Measurements from ENCODE around the gene CST3. TPM values are rescaled to one million over a fixed set of nuclear protein-coding genes. Genes with fewer than 3 reads are reported as not detected.

Gene CST3
- total RNA-seq, 1 donor from 2014 or later, result 2,609 TPM

DNA sequence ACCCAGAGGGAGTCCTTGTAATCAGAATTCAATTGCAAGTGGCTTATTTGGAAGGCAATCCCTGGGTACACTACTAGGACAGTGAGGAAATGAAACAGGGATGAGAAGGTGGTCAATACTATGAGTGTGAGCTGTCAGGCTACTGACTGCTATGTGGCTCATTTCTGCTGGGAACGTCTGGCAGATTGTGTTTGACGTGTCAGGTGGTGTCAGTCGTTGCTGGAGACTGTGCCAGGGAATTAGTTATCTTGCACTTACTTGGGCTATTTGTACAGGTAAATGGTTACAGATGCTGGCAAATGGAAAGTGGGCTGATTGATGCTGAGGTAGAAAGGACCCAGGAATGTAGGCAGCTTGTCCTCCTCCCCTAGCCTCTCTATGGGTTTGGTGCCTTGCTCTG is 33.7 kb upstream of the CST3 start:
- intact Hi-C loops (cut with DNase I), result no loop called here
- no peak for DNase-seq (ENCODE audit: low spot score in 2 of 2)
- Histone ChIP-seq H3K9me3 (no peaks in the 10 kb centered on the region), H3K27me3 (no peaks in the 10 kb centered on the region), H3K27ac (no peak overlapping the region), H3K4me3 (no peak overlapping the region), H3K4me1 (no peaks in the 10 kb centered on the region), H3K36me3 (no peaks in the 10 kb centered on the region)
- TF ChIP-seq, protein P1, sequence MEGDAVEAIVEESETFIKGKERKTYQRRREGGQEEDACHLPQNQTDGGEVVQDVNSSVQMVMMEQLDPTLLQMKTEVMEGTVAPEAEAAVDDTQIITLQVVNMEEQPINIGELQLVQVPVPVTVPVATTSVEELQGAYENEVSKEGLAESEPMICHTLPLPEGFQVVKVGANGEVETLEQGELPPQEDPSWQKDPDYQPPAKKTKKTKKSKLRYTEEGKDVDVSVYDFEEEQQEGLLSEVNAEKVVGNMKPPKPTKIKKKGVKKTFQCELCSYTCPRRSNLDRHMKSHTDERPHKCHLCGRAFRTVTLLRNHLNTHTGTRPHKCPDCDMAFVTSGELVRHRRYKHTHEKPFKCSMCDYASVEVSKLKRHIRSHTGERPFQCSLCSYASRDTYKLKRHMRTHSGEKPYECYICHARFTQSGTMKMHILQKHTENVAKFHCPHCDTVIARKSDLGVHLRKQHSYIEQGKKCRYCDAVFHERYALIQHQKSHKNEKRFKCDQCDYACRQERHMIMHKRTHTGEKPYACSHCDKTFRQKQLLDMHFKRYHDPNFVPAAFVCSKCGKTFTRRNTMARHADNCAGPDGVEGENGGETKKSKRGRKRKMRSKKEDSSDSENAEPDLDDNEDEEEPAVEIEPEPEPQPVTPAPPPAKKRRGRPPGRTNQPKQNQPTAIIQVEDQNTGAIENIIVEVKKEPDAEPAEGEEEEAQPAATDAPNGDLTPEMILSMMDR (IDR thresholded peaks at IDR 0.05), result no peak

DNA sequence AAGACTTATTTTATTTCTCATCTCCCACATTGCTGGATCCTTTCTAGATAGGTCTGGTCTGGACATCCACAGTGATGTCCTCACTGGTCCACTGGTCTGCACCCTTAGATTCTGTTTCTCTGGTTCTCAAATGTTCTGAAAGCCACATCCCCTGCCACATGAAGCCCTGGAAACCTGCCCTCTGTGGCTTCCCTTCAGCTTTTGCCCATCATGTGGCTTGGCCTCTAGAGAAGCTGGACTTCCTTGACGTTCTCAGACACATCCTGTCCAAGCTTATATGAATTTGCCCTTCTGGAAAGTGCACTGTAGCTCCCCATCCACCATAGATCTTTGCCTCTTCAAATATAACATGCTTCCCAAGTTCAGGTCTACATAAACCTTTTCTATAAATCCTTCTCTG is 32.6 kb upstream of the CST3 start:
- H3K9me3 ChIP-seq, result no peaks in the 10 kb centered on the region
- intact Hi-C loops (cut with DNase I), result no loop called here
- no peak overlapping the region for H3K27ac ChIP-seq
- no peak overlapping the region for H3K4me3 ChIP-seq
- no peaks in the 10 kb centered on the region for H3K4me1 ChIP-seq
- H3K27me3 ChIP-seq, result no peaks in the 10 kb centered on the region
- no peaks in the 10 kb centered on the region for H3K36me3 ChIP-seq
- DNase-seq (ENCODE audit: low spot score in 2 of 2), result no peak
- TF ChIP-seq, protein P1 (IDR thresholded peaks at IDR 0.05), result no peak

DNA sequence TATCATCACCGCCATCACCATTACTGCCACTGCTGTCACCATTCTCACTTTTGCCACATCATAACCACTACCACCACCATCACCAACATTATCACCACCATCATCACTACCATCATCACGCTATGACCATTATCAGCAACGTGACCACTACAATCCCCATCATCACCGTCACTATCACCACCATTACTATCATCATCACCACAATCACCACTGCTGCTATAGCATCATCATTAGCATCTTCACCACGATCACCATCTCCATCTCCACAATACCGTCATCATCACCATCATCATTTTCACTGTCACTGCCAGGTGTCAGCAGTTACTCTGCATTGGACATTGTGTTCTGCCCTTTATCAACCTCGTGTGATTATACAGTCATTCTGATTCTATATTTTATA is 32.1 kb upstream of the CST3 start:
- Histone ChIP-seq H3K9me3 (no peaks in the 10 kb centered on the region), H3K4me1 (no peaks in the 10 kb centered on the region), H3K27ac (no peak overlapping the region), H3K36me3 (no peaks in the 10 kb centered on the region), H3K4me3 (no peak overlapping the region), H3K27me3 (no peaks in the 10 kb centered on the region)
- intact Hi-C loops (cut with DNase I), result loop anchor here (5.0 kb wide), 1 partner anchor 327 kb away; no protein-coding TSS in a partner anchor
- TF ChIP-seq, protein P1 (IDR thresholded peaks at IDR 0.05), result no peak
- no peak for DNase-seq (ENCODE audit: low spot score in 2 of 2)

DNA sequence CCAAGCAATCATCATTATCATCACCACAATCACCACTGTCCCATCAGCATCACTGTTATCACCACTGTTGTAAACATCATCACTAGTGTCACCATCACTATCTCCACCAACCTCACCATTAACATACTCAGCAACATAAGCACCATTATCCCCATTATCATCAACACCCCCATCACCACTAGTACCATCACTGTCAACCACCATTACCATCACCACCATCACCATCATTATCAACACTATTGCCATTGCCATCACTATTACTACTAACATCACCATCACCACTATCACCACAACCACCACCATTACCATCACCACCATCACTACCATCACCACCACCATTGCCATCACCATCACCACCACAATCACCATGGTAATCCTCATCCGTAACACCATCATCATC is 31.6 kb upstream of the CST3 start:
- TF ChIP-seq, protein P1 (IDR thresholded peaks at IDR 0.05), result no peak
- Histone ChIP-seq H3K9me3 (no peaks in the 10 kb centered on the region), H3K4me3 (no peak overlapping the region), H3K27ac (no peak overlapping the region), H3K27me3 (no peaks in the 10 kb centered on the region), H3K4me1 (no peaks in the 10 kb centered on the region), H3K36me3 (no peaks in the 10 kb centered on the region)
- intact Hi-C loops (cut with DNase I), result loop anchor here (5.0 kb wide), 1 partner anchor 328 kb away; no protein-coding TSS in a partner anchor
- no peak for DNase-seq (ENCODE audit: low spot score in 2 of 2)

DNA sequence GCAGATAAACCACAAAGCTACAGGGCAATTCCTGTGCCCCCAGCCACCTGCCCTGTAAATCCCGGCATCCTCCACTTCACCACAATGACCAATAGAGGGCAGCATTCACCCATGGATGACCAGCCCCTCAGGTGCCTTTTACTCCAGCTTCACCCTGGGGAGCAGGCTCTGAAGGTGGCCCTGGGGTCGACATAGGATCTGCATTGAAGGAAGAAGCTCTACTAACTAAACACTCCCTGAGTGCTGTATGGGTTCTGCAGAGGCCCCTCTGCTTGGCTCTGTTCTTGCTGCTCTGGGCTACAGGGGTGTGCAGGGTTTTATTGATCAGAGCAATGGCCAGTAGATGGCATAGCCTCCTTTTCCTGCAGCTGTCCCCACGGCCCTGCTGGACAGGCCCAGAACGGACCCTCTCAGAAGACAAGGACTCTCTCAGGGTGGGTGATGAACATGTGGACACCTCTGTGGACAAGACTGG is 30.8 kb upstream of the CST3 start:
- H3K4me1 ChIP-seq, result no peaks in the 10 kb centered on the region
- intact Hi-C loops (cut with DNase I), result loop anchor here (5.0 kb wide), 1 partner anchor 329 kb away; no protein-coding TSS in a partner anchor
- H3K27ac ChIP-seq, result no peak overlapping the region
- DNase-seq (ENCODE audit: low spot score in 2 of 2), result no peak
- H3K4me3 ChIP-seq, result no peak overlapping the region
- no peaks in the 10 kb centered on the region for H3K9me3 ChIP-seq
- H3K27me3 ChIP-seq, result no peaks in the 10 kb centered on the region
- TF ChIP-seq, protein P1 (IDR thresholded peaks at IDR 0.05), result peak; percentile 56 to 82 (median 68)
- H3K36me3 ChIP-seq, result no peaks in the 10 kb centered on the region

DNA sequence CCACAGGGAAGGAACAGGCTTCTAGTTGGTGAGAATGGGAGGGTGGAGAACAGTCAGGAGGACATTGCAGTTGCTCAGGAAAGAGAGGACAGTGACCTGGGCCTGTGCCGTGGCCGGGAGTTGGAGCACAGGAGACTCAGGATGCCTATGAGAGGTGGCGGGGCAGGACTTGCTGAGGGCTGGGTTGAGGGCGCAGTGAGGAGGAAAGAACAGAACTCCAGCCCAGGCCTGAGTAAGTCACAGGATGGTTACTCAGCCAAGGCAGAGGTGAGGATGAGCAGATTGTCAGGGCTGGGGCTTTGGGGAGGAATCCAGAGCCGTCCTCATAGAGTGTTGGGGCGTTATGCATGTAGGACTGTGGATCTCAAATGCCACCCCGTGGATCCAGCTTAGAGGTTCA is 29.9 kb upstream of the CST3 start:
- no peak for DNase-seq (ENCODE audit: low spot score in 2 of 2)
- Histone ChIP-seq H3K9me3 (no peaks in the 10 kb centered on the region), H3K36me3 (no peaks in the 10 kb centered on the region), H3K4me1 (no peaks in the 10 kb centered on the region), H3K27ac (no peak overlapping the region), H3K4me3 (no peak overlapping the region), H3K27me3 (no peaks in the 10 kb centered on the region)
- intact Hi-C loops (cut with DNase I), result loop anchor here (5.0 kb wide), 1 partner anchor 330 kb away; no protein-coding TSS in a partner anchor
- TF ChIP-seq, protein P1 (IDR thresholded peaks at IDR 0.05), result no peak
